Calu3 (cell line): ENCODE data around the gene ZNF14. TPM values are rescaled to one million over a fixed set of nuclear protein-coding genes. Genes with fewer than 3 reads are reported as not detected.

Experiments used
- BruUV-seq: library from RNA; stranded (reverse); fragments of 400-500 nt; replicated peaks from 2 replicates; lab custom pipeline; 2021; lab: Mats Ljungman, UMichigan
- CTCF ChIA-PET: fragments of 300-600 bp; sonication (Branson Sonifier 250); formaldehyde crosslinking; loops from one replicate; lab custom pipeline; 2022; ENCODE audit warnings: antibody characterized with exemption; lab: Charles Lee
- DNase-seq: peaks from one replicate; pipeline ENCODE4 v3.0.0; 2022
- H3K27ac Mint-ChIP-seq: one replicate; pipeline ENCODE4 v1.8.0; 2022; ENCODE audit warnings: mixed read lengths; ENCODE audit not compliant: unreplicated experiment
- H3K27me3 Mint-ChIP-seq: one replicate; pipeline ENCODE4 v1.8.0; 2022; ENCODE audit warnings: mixed read lengths; ENCODE audit not compliant: unreplicated experiment
- H3K36me3 Mint-ChIP-seq: one replicate; pipeline ENCODE4 v1.8.0; 2022; ENCODE audit warnings: mild to moderate bottlenecking, moderate library complexity, mixed read lengths; ENCODE audit not compliant: insufficient read depth, unreplicated experiment
- H3K4me1 Mint-ChIP-seq: one replicate; pipeline ENCODE4 v1.8.0; 2022; ENCODE audit warnings: mild to moderate bottlenecking, low read depth, mixed read lengths; ENCODE audit not compliant: unreplicated experiment
- H3K4me3 Mint-ChIP-seq: one replicate; pipeline ENCODE4 v1.8.0; 2022; ENCODE audit warnings: mild to moderate bottlenecking, low read depth, moderate library complexity, mixed read lengths; ENCODE audit not compliant: unreplicated experiment
- H3K9me3 Mint-ChIP-seq: one replicate; pipeline ENCODE4 v1.8.0; 2022; ENCODE audit warnings: low read depth, mixed read lengths; ENCODE audit not compliant: unreplicated experiment
- CTCF ChIP-seq: fragments of 200-600 bp; IDR thresholded peaks from one replicate; pipeline ENCODE4 v1.8.0; 2022; ENCODE audit warnings: antibody characterized with exemption; ENCODE audit not compliant: unreplicated experiment
- intact Hi-C: fragments of 100-400 bp; cut with micrococcal nuclease; formaldehyde crosslinking; loops from one replicate; pipeline ENCODE4 v1.10.0; 2022; ENCODE audit not compliant: unreplicated experiment
- total RNA-seq: library from RNA; stranded (reverse); gene quantifications from 2 replicates; pipeline ENCODE4 v1.2.3, GENCODE V29; 2022

The ZNF14 gene
- total RNA-seq, 1 experiment from 2014 or later: 3.1 TPM

- Mint-ChIP-seq H3K27ac (no peak overlapping the region), H3K27me3 (no peaks in the 10 kb centered on the region)
Measured at GRCh38 chr19:19661141-19661674, 71.7 kb downstream of the ZNF14 start.

More at GRCh38 chr19:19661141-19661674, 71.7 kb downstream of the ZNF14 start:
- no peak for DNase-seq
- CTCF ChIA-PET: no interaction called here
- TF ChIP-seq CTCF: no peak
- Mint-ChIP-seq H3K4me1 (peaks cover 18% of the 10 kb centered on the region), H3K4me3 (no peak overlapping the region), H3K36me3 (peaks cover 33% of the 10 kb centered on the region), H3K9me3 (no peaks in the 10 kb centered on the region)
- intact Hi-C loops: no loop called here
- no TSS peak for BruUV-seq

Other genes with a start within 250 kb of the ZNF14 start
- 2.8 and 3.1 TPM in 2 replicates for gene TSSK6, start 217.6 kb downstream of the ZNF14 start, total RNA-seq
- 191 and 193 TPM in 2 replicates for gene NDUFA13, start 216.9 kb downstream of the ZNF14 start, total RNA-seq
- gene YJEFN3, start 204.2 kb downstream of the ZNF14 start, total RNA-seq: 10.4 and 12.9 TPM in 2 replicates
- gene CILP2, start 194.8 kb downstream of the ZNF14 start, total RNA-seq: 1.3 and 1.7 TPM in 2 replicates
- 5.1 and 6.0 TPM in 2 replicates for gene PBX4, start 114.4 kb downstream of the ZNF14 start, total RNA-seq
- gene LPAR2, start 104.9 kb downstream of the ZNF14 start, total RNA-seq: 25.0 and 27.3 TPM in 2 replicates
- 17.2 and 17.3 TPM in 2 replicates for gene GMIP, start 89.5 kb downstream of the ZNF14 start, total RNA-seq
- gene ATP13A1, start 69.4 kb downstream of the ZNF14 start, total RNA-seq: 60.2 and 65.4 TPM in 2 replicates
- 8.3 and 10.2 TPM in 2 replicates for gene ZNF101, start 64.3 kb downstream of the ZNF14 start, total RNA-seq
- gene ZNF506, start 88.6 kb upstream of the ZNF14 start, total RNA-seq: 14.9 and 16.4 TPM in 2 replicates
- 5.0 and 6.6 TPM in 2 replicates for gene ZNF253, start 132.8 kb upstream of the ZNF14 start, total RNA-seq
- gene ZNF93, start 167.8 kb upstream of the ZNF14 start, total RNA-seq: 6.5 and 6.9 TPM in 2 replicates